IPS-NIHi11 (cell line): ENCODE results near the gene HSPBP1.

Experiments
- DNase-seq: peaks from one replicate; pipeline ENCODE4 v3.0.0; 2012; ENCODE audit warnings: mixed read lengths, low spot score

The HSPBP1 gene

DNA sequence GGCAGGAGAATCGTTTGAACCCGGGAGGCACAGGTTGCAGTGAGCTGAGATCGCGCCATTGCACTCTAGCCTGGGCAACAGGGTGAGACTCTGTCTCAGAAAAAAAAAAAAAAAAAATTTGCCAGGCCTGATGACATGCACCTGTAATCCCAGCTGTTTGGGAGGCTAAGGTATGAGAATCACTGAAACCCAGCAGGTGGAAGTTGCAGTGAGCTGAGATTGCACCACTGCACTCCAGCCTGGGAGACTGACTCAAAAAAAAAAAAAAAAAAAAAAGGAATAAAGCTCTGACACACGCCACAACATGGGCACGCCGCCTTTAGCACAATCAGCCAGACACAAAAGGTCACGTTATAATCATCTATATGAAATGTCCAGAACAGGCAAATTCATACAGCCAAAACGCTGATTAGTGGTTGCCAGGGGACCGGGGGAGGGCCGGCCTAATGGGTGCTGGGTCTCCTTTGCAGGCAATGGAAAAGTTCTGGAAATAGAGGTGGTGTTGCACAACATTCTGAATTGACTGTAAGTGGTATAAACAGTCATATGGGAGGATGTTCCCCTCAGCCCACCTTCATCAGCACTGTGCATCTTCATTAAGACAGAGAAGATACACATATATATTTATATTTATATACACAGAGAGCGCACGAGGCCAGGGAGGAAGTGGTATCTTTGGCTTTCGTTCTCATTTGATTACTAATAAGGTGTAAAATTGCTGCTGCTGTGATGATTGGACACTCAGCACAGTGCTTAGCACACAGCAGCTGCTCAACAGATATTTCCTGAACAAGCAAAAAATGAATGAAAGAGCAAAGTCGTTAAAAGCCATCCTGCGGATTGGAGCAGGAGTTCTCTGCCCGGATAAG lies 3.8 kb downstream of the HSPBP1 start:
- DNase-seq: no peak

DNA sequence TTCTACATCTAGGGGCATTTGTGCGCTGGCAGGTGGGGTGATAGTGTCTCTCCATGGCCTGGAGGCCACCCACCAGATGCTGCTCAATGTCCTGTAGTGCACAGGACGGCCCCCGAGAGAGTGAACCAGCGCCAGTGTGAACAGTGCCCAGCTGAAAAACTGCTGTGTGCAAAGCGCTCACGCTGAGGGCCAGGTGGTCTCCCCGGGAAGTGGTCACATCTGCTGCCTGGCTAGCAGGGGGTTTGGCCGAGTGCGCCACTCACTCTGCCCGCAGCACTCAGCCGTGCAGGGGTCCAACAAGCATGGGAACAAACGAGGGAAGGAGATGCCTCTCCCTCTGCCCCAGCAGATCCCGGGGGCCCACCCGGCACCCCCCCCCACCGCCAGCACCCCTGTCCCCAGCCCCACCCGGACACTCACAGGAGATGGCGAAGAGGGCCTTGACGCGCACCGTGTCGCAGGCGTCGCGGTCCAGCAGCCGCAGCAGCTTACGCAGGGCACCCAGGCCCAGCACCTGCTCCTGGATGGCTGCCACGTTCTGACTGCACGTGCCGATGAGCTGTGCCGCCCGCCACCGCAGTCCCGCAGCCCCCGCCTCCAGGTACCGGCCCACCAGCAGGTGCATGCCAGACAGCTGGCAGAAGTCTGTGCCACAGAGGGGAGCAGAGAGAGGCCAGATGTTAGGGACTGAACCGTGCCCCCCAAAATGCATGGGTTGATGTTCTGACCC lies 5.8 kb downstream of the HSPBP1 start:
- no peak for DNase-seq

DNA sequence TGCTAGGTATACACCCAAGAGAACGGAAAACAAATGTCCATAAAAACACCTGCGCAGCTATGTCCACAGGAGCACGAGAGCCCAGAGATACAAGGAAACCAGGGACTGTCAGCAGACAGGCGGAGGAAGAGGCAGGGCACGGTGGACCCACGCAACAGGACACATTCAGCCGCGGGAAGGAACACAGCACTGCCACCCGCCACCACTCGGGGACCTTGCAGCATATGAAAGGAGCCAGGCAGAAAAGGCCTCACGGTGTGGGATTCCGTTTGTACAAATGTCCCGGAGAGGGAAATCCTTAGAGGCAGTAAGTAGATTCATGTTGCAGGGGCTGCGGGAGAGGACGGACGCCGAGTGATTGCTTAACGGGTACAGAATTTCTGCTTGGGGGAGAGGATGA lies 7.8 kb downstream of the HSPBP1 start:
- no peak for DNase-seq

DNA sequence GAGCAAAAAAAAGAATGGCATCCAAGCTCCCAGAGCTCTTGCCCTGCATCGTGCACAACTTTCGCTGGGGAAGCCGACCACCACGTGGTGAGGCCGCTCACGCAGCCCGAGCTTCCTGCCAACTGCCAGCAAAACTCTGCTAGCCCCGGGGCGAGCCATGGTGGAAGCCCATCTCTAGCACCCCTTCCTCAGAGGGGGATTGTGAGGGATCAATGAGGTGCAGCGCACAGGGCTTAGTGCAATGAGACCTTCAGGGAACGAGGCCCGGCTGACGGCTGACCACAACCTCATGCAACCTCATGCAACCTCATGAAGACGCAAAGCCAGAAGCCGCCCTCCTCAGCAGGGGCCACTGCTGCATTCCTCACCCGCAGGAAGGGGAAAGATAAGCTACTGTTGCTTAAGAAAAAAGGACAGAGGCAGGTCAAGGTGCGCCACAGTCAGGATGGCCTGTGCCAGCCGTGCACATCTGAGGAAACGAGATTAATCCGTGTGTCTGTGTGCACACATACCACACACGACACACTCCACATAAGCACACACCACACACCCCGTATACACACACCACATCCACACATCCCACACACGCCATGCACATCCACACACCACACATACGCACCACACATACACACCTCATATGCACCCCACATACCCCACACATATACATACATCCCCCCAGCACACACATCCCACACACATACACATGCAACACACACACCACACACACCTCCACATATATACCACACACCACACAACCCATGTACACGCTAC lies 9.6 kb downstream of the HSPBP1 start:
- DNase-seq: no peak

DNA sequence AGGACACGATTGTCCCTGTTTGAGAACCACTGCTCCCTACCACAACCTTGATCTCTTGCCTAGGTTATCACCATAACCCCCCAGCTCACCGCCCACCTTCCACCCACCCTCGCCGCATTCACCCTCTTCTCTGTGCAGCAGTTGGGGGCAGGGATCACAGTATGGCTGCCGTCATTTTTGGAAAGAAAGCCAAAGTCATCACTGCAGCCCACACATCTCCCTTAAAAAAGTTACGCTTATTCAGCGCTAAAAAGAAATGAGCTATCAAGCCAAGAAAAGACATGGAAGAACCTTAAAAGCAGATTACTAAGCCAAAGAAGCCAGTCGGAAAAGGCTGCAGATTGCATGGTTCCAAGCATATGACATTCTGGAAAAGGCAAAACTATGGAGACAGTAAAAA lies 10.6 kb downstream of the HSPBP1 start:
- DNase-seq: no peak

DNA sequence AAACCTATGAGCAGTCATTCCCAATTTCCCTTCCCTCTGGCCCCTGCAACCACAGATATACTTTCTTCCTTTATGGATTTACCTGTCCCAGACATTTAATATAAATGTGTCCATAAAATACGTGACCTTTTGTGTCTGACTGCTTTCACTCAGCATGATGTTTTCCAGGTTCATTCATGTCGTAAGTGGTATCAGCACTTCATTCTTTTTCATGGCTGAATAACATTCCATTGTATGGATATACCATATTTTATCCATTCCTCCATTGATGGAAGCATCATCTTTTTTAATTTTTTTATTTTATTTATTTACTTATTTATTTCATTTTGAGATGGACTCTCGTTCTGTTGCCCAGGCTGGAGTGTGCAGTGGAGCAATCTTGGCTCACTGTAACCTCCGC lies 13.1 kb downstream of the HSPBP1 start:
- no peak for DNase-seq

DNA sequence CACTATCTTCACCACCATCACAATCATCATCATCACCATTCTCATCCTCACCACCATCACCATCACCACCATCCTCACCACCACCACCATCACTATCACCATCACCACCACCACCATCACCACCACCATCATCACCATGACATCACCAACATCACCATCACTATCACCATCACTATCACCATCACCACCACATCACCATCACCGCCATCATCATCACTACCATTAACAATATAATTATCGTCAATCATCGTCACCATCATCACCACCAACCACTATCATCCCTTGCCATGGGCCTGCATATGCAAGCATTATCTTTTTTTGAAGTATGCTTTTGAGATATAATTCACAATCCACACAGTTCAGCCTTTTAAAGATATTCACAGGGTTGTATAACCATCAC lies 13.5 kb downstream of the HSPBP1 start:
- DNase-seq: no peak

DNA sequence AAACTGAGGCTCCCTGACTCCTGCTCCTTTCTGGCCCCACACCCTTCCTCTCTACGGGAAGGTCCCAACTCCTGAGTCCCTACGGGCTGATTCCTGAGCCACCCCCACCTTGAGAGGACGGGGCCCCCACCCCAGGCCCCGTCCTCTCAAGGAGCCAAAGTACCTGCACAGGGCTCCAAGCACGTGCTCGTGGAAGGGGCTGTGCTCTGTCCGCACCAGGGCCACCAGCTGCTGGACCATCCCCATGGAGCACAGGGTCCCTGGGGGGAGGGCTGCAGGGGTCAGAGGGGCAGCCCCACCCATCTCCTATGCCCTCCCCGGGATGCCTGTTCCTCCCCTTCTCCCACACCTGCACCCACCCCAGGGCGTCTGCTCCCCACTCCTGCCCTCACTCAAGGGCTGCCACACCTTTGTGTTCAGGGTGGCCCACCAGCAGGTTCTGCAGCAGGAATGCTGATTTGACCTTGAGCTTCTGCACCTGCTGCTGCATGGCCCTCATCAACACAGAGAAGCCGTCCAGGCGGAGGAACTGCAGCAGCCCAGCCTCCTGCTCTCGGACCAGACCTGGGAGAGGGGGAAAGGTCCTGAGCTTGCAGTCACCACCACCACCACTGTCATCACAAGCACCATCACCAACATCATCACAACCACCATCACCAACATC lies 14.1 kb downstream of the HSPBP1 start:
- no peak for DNase-seq

DNA sequence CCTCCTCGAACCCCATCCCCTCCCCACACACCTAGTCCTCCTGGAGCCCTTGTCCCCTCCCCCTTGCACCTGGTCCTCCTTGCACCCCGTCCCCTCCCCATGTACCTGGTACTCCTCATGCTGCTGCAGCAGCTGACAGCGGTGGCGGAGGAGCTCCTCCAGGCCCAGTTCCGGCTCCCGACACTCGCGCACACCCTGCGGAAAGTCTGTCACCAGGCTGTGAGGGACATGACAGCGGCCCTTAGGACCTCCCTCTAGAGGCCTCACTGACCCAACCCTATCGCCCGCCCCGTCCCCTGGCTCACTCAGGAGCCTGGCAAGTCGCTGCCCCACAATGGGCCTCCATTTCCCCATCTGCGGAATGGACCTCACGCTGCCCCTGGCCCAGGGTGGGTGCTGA lies 14.7 kb downstream of the HSPBP1 start:
- no peak for DNase-seq

DNA sequence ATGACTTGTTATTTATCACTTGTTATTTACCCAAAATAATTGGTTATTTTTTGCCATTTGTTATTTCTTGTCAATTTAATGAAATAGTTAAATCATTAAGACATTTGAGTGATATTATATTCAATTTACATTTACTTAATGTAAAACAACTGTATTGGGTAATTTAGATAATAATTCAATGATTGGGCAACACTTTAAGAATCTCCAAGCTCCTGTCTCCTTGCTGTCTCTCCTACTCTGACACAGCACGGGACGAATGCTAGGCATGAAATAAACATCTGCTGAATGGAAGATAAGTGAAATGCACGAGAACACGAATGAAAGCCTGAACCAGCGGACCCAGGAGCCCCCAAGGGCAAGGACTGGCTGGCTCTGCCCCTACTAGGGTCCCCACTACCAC lies 15.4 kb downstream of the HSPBP1 start:
- DNase-seq: no peak

DNA sequence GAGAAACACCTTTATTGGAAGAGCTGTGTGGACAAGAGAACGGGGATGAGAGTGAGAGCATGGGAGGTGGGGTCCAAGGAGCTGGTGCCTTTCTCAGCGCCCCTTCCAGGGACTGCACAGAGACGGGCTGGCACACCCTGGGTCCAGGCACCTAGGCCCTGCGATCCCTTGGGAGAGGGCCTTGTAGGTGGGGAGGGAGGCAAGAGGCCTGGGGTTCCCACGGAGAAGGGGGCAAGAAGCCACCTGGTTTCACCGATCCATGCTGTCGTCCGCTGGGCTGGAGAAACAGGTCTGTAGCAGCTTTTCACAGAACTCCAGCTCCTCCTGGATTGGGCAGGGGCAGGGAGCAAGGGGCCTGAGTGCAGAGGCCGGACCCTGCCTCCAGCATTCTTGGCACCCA lies 17.6 kb downstream of the HSPBP1 start:
- DNase-seq: no peak

DNA sequence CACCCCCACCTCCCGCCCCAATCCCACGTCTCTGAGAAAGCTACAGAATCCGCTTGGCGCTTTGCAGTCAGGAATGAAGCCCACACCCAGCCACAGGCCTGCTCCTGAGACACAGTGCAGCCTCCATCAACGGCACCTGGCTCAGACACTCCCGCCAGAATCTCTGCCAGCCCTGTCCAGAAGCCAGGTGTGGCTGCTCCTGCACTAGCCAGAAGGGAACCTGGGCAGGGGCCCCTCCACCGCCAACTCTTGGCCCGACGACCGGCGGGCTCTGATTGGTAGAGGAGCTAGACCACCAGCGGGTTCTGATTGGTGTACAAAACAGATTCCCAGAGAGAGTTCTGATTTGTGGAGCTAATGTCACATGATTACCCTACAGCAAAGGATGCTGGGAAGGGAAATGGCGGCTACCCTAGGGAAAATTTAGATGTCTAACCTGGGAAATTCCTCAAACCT lies 18.2 kb downstream of the HSPBP1 start:
- DNase-seq: peak; percentile 56

DNA sequence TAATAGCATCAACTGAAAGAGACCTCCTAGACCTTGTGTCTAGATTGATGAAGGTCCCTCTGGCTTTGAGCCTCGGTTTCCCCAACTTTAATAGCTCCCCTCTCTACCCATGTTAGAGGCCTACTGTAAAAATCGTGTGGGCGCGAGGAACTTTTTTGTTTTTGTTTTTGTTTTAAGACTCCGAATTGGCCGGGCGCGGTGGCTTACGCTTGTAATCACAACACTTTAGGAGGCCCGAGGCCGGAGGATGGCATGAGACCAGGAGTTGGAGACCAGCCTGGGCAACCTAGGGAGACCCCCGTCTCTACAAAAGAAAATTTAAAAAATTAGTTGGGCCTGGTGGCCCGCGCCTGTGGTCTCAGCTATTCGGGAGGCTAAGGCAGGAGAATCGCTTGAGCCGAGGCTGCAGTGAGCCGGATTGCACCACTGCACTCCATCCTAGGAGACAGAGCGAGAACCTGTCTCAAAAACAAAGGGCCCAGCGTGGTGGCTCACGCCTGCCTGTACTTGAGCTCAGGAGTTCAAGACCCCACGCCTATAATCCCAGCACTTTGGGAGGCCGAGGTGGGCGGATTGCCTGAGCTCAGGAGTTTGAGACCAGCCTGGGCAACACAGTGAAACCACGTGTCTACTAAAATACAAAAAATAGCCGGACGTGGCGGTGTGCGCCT lies 20.2 kb downstream of the HSPBP1 start:
- DNase-seq: no peak

DNA sequence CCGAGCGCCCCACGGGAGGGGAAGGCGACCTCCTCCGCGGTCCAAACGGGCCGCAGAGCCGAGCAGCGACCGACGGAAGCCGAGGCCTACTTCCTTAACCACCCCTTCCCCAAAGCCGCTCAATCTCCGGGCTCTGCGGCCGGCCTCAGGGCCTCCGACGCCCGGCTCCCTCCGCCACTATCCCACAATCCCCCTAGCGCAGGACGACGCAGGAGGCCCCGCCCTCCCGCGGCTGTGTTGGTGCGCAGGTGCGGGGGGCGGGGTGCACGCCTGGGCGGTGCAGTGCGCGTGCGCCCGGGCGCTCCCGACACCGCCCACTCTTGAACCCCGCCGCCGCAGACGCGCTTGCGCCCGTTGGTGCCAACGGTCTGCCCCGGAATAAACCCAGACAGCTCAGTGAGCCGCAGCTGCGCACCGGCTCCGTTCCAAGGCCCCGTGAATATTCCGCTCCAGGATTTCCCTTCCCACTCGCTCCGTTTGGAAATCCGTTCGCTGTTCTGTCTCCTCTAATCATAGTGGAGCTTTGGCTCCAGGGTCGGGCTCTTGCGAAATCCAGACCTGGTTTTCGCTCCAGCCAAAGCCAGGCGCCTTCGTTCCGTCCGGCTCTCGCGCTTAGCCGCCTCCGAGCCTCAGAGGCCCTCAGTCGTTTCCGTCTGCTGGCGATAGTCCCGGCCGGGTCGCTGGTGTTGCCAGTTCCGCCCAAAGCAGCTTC lies 20.9 kb downstream of the HSPBP1 start, which contains the start of gene PPP6R1:
Gene PPP6R1 (minus strand): TSS at position 190 of the 712 bp plus-strand sequence. CDS start 11,914 bp downstream, outside the sequence.
- peak; percentile 100 for DNase-seq

DNA sequence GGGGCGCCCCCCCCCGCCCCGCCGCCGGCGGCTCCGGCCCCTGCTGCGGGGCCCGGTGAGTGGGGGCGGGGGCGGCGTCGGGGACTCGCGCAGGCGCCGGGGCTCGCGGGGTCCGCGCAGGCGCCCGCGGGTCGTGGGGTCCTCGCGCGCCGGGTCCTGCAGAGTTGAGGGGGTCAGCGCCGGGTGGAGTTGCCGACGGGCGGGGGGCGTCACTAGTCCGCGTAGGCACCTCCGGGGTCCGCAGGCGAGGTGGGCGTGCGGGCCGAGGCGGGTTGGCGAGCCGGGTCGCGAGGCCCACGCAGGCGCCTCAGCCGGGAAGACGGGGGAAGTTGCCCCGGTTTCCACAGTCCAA lies 21.5 kb downstream of the HSPBP1 start:
- peak; percentile 53 for DNase-seq

DNA sequence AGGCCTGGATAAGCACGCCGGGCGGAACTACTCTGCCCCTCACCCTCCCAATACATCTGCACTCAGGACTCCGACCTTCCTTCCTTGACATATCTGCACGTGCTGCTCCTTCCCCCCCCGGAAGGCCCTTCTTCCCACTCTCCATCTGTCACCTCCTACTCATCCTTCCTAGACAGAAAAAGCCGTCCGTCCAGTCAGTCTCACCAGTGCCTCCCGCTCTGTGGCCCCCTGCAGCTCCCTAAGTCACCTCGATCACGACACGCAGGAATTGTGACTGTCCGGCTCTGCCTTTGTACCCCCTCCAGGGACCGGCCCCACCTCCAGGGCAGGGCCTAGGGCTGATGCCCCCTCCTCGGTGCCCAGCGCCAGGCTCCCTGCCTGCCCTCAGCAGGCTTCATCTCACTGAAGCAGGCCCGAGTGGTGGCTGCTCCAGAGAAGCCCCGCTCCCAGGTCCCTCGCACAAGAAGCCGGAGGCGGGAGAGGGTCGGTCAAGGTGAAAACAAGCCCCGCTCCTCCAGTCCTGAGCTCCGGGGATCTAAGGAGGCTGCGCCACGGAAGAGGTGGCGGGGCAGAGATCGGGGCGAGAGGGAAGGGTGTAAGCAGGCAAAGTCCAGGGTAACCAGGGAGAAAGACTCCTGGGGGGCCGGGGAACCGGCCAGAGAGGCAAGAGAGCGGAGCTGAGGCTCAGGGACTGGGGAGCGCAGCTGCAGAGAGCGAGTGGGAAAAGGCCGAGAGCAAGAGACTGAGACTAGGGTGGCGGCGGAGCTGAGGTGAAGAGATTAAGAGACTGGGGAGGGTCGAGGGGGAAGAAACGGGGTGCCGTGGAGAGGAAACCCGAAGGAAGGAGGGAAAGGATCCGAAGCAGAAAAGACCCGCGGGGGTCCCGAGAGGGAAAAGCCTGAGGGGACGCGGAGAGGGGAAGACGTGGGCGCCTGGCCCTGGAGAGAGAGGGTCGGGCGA lies 22.2 kb downstream of the HSPBP1 start:
- DNase-seq: peak; percentile 47

DNA sequence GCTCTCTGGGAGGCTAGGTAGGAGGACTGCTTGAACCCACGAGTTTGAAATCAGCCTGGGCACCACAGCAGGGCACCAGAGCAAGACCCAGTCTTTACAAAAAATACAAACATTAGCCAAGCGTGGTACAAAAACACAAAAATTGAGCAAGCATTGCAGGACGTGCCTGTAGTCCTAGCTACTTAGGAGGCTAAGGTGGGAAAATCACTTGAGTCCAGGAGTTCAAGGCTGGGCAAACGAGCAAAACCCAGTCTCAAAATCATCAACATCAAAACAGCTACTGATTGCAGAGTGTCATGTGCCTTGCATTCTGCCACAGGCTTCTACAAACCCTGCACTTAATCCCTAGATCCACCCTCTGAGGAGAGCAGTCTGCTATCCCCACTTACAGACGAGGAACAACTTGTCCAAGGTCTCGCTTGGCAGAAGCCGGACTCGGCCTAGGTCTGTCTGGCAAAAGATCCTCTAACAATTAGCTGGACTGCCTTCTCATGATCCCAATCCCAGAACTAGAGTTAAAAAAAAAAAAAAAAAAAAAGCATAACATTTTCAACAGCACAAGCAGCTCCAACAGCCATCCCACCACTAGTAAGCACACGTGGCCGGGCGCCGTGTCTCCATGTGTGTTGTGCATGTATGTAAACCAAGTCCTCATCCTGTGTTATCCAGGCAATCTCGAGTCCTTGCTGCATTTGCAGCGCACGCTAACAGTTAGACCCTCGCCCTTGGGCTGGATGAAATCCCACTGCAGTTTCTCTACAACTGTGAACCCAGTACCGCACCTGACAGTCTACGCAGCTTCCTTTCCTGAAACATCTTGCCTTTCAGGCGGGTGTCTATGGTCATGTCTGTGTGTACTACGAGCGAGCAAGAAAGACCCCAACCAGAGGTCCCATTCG lies 23.1 kb downstream of the HSPBP1 start:
- DNase-seq: no peak

DNA sequence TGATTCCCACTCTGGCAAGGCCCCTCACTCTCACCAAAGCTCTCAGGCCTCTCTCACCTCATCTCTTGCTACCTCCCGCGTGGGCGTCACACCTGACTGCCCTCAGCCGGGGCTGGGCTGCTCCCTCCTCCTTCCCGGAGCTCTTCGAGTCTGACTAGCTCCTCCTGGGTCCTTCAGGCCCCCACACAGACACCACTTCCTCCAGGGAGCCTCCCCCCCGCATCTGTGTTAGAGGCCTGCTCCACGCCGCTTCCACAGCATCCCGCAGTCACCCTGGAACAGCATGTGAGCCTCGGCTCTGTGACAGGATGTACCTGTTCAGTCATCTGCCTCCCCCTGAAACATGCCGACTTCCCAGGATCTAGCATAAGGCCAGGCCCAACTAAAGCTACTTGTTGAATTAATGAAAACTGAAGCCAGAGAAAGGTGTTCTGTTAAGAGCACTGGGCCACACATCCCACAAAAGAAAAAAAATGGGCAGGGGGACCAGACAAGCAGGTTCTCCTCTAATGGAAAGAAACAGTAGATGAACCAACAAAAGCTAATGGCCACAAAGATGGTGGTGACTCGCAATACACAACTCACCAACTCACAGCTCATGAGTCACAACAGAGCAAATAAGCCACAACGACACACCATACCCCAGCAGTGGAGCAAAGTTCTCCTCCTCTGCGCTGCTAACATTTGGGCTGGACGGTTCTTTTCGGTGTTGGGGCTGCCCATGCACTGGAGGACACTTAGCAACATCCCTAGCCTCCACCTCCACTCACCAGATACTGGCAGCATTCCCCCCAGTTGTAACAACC lies 24.1 kb downstream of the HSPBP1 start:
- no peak for DNase-seq
